Endothelial cell of umbilical vein (primary cell): ENCODE measurements around the gene TRIM37. TPM values are rescaled to one million over a fixed set of nuclear protein-coding genes. Genes with fewer than 3 reads are reported as not detected.

Experiments used
- BruUV-seq: library from RNA; stranded (reverse); fragments of 400-500 nt; replicated peaks from 2 replicates; lab custom pipeline; 2021; lab: Mats Ljungman, UMichigan
- CTCF ChIA-PET: fragments of 300-600, 350-600 bp; sonication (Branson Sonifier 250); formaldehyde crosslinking; loops from one replicate; lab custom pipeline; 2021; ENCODE audit warnings: antibody characterized with exemption, inconsistent platforms; lab: Charles Lee
- POLR2A ChIA-PET: fragments of 300-600, 350-600 bp; sonication (Branson Sonifier 250); formaldehyde crosslinking; loops from one replicate; lab custom pipeline; 2021; ENCODE audit warnings: antibody characterized with exemption, inconsistent platforms; lab: Charles Lee
- DNase-seq: peaks from one replicate; pipeline ENCODE4 v3.0.0-alpha.2; 2011; ENCODE audit warnings: low read depth, low spot score
- FAIRE-seq: peaks from 2 replicates; lab custom pipeline; 2011; peaks lifted over from hg19 to GRCh38; lab: Jason Lieb, UNC
- H2AFZ ChIP-seq: 2 replicates; pipeline ENCODE4 v1.6.0; 2012; ENCODE audit warnings: low read depth, low read length, control low read depth, inconsistent platforms
- H3K27ac ChIP-seq: 2 replicates; pipeline ENCODE4 v1.5.1; 2011; ENCODE audit warnings: low read depth, mild to moderate bottlenecking, control low read depth, low read length, moderate library complexity; ENCODE audit not compliant: insufficient read depth
- H3K27me3 ChIP-seq, 2 experiments: 2 replicates each; pipeline versions ENCODE4 v1.6.0 to v1.6.1; 2011; ENCODE audit warnings: low read length in 2 of 2, mixed read lengths in 1 of 2; ENCODE audit not compliant: control insufficient read depth in 2 of 2, insufficient read depth in 2 of 2
- H3K36me3 ChIP-seq, 2 experiments: 2 replicates in 1 of 2; 3 replicates in 1 of 2; pipeline ENCODE4 v1.5.1; 2011; ENCODE audit warnings: low read length in 2 of 2, mild to moderate bottlenecking in 1 of 2, moderate library complexity in 1 of 2; ENCODE audit not compliant: control insufficient read depth in 2 of 2, insufficient read depth in 2 of 2; ENCODE audit errors: extremely low read depth in 1 of 2
- H3K4me1 ChIP-seq: 3 replicates; pipeline ENCODE4 v1.5.1; 2011; ENCODE audit warnings: mild to moderate bottlenecking, low read length; ENCODE audit not compliant: control insufficient read depth, insufficient read depth; ENCODE audit errors: extremely low read depth
- H3K4me2 ChIP-seq: 2 replicates; pipeline ENCODE4 v1.6.1; 2011; ENCODE audit warnings: low read length, control low read depth, mixed read lengths; ENCODE audit not compliant: insufficient read depth
- H3K4me3 ChIP-seq, 3 experiments: fragments of 200-600 bp in 1 of 3; sonication (generic), shearing (Covaris generic) in 1 of 3; replicated peaks in 1 of 3; 2 replicates each; pipeline ENCODE4 v1.5.1; 2011 to 2016; ENCODE audit warnings: control low read depth in 3 of 3, low read length in 3 of 3, mild to moderate bottlenecking in 2 of 3, inconsistent platforms in 1 of 3, low read depth in 1 of 3, moderate library complexity in 1 of 3; ENCODE audit not compliant: insufficient read depth in 1 of 3
- H3K79me2 ChIP-seq: 2 replicates; pipeline ENCODE4 v1.6.0; 2012; ENCODE audit warnings: low read length, inconsistent platforms; ENCODE audit not compliant: control insufficient read depth, insufficient read depth
- H3K9ac ChIP-seq: replicated peaks from 2 replicates; pipeline ENCODE3; 2011; ENCODE audit warnings: low read length, control low read depth; ENCODE audit not compliant: insufficient read depth; ENCODE audit errors: extremely low read depth
- H3K9me1 ChIP-seq: replicated peaks from 3 replicates; pipeline ENCODE4 v1.6.0; 2011; ENCODE audit warnings: mild to moderate bottlenecking, low read length; ENCODE audit not compliant: control insufficient read depth, insufficient read depth; ENCODE audit errors: extremely low read depth
- H3K9me3 ChIP-seq: replicated peaks from 2 replicates; pipeline ENCODE4 v1.5.1; 2012; ENCODE audit warnings: low read length, inconsistent platforms; ENCODE audit not compliant: control insufficient read depth, insufficient read depth
- H4K20me1 ChIP-seq: replicated peaks from 2 replicates; pipeline ENCODE3; 2011; ENCODE audit warnings: mild to moderate bottlenecking, low read length; ENCODE audit not compliant: control insufficient read depth, insufficient read depth; ENCODE audit errors: extremely low read depth
- CTCF ChIP-seq, 2 donors: IDR thresholded peaks; 1 replicate in 1 of 2; 2 replicates in 1 of 2; pipeline ENCODE4 v1.5.1; 2011; ENCODE audit warnings: low read length in 2 of 2, mild to moderate bottlenecking in 2 of 2, moderate library complexity in 2 of 2, control low read depth in 1 of 2, inconsistent platforms in 1 of 2, low read depth in 1 of 2; ENCODE audit not compliant: insufficient read depth in 1 of 2; ENCODE audit errors: extremely low read depth in 1 of 2
- EZH2 ChIP-seq: IDR thresholded peaks from 2 replicates; pipeline ENCODE4 v1.6.1; 2012; ENCODE audit warnings: borderline replicate concordance, low read depth, mild to moderate bottlenecking, moderate library complexity, low read length, inconsistent platforms; ENCODE audit not compliant: severe bottlenecking
- FOS ChIP-seq: IDR thresholded peaks from 2 replicates; pipeline ENCODE4 v1.6.1; 2011; ENCODE audit warnings: mild to moderate bottlenecking, low read length, moderate library complexity, borderline replicate concordance; ENCODE audit not compliant: insufficient read depth
- GATA2 ChIP-seq: IDR thresholded peaks from 2 replicates; pipeline ENCODE4 v1.7.0; 2011; ENCODE audit warnings: low read depth, mild to moderate bottlenecking, moderate library complexity, mixed read lengths, low read length; ENCODE audit not compliant: insufficient read length, insufficient read depth
- JUN ChIP-seq: IDR thresholded peaks from 2 replicates; pipeline ENCODE4 v1.6.1; 2011; ENCODE audit warnings: borderline replicate concordance, low read depth; ENCODE audit not compliant: insufficient read length, insufficient read depth
- MAX ChIP-seq: IDR thresholded peaks from 2 replicates; pipeline ENCODE4 v1.6.1; 2011; ENCODE audit not compliant: insufficient read depth, insufficient read length
- MYC ChIP-seq: IDR thresholded peaks from one replicate; pipeline ENCODE4 v1.6.1; 2011; ENCODE audit warnings: mild to moderate bottlenecking, low read depth, low read length
- POLR2A ChIP-seq: IDR thresholded peaks from 2 replicates; pipeline ENCODE4 v1.6.1; 2012; ENCODE audit warnings: low read depth, mild to moderate bottlenecking, control low read depth, low read length
- POLR2AphosphoS5 ChIP-seq: IDR thresholded peaks from 2 replicates; pipeline ENCODE4 v1.6.1; 2012; ENCODE audit warnings: low read depth, mild to moderate bottlenecking, control low read depth, low read length, moderate library complexity; ENCODE audit not compliant: insufficient read depth
- dilution Hi-C: fragments of 300-500 bp; cut with MboI; formaldehyde crosslinking; loops from one replicate; pipeline ENCODE4 v1.15.0; 2019; ENCODE audit warnings: low sequenced_read_pairs; ENCODE audit not compliant: extremely low pct_ligation_motif_present
- intact Hi-C: fragments of 100-400 bp; cut with micrococcal nuclease; formaldehyde crosslinking; loops from one replicate; pipeline ENCODE4 v1.10.0; 2022
- polyA plus RNA-seq, 4 experiments: library from polyadenylated mRNA; depleted of rRNA in 3 of 4; stranded (reverse) in 3 of 4; unstranded in 1 of 4; fragments of >200 nt; gene quantifications; 2 replicates each; pipeline versions ENCODE4 v1.2.1 to v1.2.3, GENCODE V29; 2011 to 2012; ENCODE audit warnings: missing spikeins in 1 of 4
- total RNA-seq: library from RNA; stranded (reverse); gene quantifications from 2 replicates; pipeline ENCODE4 v1.2.3, GENCODE V29; 2021

TRIM37 gene
- total and polyA plus RNA-seq, 2 donors (not counting 3 experiments of a cell fraction or from before 2014, with no cell fraction given) = 18.8 to 41.9 TPM

- no peaks in the 10 kb centered on the region for H3K79me2 ChIP-seq
- H2AFZ ChIP-seq = no peak overlapping the region
- no peaks in the 10 kb centered on the region for H3K4me1 ChIP-seq
- H3K4me2 ChIP-seq = no peak overlapping the region
- POLR2A ChIA-PET = no interaction called here
- H3K36me3 ChIP-seq = peaks cover 9 to 15% of the 10 kb centered on the region in 2 experiments
- no peak for TF ChIP-seq MYC
- TF ChIP-seq GATA2 = no peak
- TF ChIP-seq MAX = no peak
- TF ChIP-seq CTCF (IDR thresholded peaks at IDR 0.05; ENCODE audit: extremely low read depth in 1 of 2, insufficient read depth in 1 of 2, low read depth in 1 of 2, low read length in 2 of 2) = no peak
- TF ChIP-seq POLR2AphosphoS5 = no peak
- TF ChIP-seq FOS = no peak
- no peak for TF ChIP-seq JUN
- TF ChIP-seq EZH2 = no peak
- TF ChIP-seq POLR2A = no peak
- H3K9ac ChIP-seq = no peak overlapping the region
- no TSS peak for BruUV-seq
- dilution Hi-C loops = no loop called here
- H3K9me1 ChIP-seq = no peaks in the 10 kb centered on the region
- H3K4me3 ChIP-seq = no peak overlapping the region
- DNase-seq (no peak), FAIRE-seq (no peak)
- H3K9me3 ChIP-seq = no peaks in the 10 kb centered on the region
- CTCF ChIA-PET = no interaction called here
- no peaks in the 10 kb centered on the region for H4K20me1 ChIP-seq
- intact Hi-C loops = no loop called here
- H3K27ac ChIP-seq = no peak overlapping the region
- no peaks in the 10 kb centered on the region for H3K27me3 ChIP-seq
Observed at GRCh38 chr17:59037960-59038359, 68.7 kb downstream of the TRIM37 start.
